ENCODE measurements around the gene CCNY.

CCNY gene

DNA sequence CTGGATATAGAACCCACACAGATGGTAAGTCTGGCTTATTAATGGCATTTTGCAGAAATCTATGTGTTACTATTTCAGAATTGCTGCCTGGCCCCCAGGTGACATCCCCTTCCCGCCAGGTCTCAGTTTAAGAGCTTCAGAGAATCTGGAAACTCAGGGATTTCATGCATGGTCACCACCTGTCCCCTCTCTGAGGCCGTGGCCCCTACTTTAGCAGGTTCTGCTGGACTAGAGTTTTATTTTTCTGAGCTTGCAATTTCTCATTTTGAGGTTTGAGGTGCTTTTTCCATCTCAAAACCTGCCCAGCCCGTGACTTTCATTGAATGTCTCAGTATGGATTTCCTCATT is 244.1 kb downstream of the CCNY start:
- in situ Hi-C loops (cut with HindIII; ENCODE audit: low sequenced_read_pairs) = no loop called here
- TF ChIP-seq, protein P1, sequence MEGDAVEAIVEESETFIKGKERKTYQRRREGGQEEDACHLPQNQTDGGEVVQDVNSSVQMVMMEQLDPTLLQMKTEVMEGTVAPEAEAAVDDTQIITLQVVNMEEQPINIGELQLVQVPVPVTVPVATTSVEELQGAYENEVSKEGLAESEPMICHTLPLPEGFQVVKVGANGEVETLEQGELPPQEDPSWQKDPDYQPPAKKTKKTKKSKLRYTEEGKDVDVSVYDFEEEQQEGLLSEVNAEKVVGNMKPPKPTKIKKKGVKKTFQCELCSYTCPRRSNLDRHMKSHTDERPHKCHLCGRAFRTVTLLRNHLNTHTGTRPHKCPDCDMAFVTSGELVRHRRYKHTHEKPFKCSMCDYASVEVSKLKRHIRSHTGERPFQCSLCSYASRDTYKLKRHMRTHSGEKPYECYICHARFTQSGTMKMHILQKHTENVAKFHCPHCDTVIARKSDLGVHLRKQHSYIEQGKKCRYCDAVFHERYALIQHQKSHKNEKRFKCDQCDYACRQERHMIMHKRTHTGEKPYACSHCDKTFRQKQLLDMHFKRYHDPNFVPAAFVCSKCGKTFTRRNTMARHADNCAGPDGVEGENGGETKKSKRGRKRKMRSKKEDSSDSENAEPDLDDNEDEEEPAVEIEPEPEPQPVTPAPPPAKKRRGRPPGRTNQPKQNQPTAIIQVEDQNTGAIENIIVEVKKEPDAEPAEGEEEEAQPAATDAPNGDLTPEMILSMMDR (IDR thresholded peaks at IDR 0.05; ENCODE audit: low read depth, low read length) = no peak
- no peak overlapping the region for H3K4me3 ChIP-seq (ENCODE audit: low read depth, low read length)
- DNase-seq (ENCODE audit: low read depth, low spot score) = no peak

DNA sequence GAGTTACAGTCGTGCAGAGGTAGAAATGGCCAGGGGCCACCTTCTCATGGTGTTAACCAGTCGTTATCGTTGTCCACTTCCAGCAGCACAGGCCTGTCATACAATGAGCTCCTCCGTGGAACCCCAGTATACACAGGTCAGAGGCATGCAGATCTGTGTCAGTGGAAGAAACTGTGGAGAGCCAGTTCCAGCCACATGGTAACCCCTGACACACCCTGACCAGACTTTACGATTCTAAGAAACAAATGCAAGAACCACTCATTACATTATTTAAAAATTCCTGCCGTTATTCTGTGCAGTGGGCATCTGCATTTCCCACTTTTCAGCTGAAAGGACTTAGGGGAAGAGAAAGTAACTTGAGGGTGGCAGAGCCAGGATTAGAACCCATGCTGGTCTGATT is 245.3 kb downstream of the CCNY start:
- in situ Hi-C loops (cut with HindIII; ENCODE audit: low sequenced_read_pairs) = no loop called here
- TF ChIP-seq, protein P1 (IDR thresholded peaks at IDR 0.05; ENCODE audit: low read depth, low read length) = no peak

DNA sequence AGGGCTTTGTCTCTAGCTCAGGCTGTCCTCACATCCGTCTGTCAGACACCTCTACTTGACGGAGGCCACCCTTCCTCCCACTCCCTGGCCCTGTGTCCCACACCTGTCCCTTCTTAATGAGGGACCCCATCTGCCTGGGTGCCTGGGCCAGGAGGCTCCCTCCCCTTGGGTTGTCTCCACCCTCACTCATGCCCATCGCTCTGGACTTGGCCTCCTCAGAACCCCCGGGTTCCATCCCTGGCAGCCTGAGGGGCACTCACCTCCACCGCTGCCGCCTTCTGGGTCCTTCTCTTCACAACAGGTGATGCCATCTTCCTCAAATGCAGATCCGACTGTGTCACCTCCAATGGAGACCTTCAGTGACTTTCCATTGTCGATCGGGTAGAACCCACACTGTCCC is 248.6 kb downstream of the CCNY start:
- DNase-seq (ENCODE audit: low read depth, low spot score) = no peak
- H3K4me3 ChIP-seq (ENCODE audit: low read depth, low read length) = no peak overlapping the region
- in situ Hi-C loops (cut with HindIII; ENCODE audit: low sequenced_read_pairs) = no loop called here
- TF ChIP-seq, protein P1 (IDR thresholded peaks at IDR 0.05; ENCODE audit: low read depth, low read length) = no peak

More for the DNA sequence above, 245.3 kb downstream of the CCNY start:
- DNase-seq (ENCODE audit: low read depth, low spot score) = no peak
- H3K4me3 ChIP-seq (ENCODE audit: low read depth, low read length) = no peak overlapping the region

DNA sequence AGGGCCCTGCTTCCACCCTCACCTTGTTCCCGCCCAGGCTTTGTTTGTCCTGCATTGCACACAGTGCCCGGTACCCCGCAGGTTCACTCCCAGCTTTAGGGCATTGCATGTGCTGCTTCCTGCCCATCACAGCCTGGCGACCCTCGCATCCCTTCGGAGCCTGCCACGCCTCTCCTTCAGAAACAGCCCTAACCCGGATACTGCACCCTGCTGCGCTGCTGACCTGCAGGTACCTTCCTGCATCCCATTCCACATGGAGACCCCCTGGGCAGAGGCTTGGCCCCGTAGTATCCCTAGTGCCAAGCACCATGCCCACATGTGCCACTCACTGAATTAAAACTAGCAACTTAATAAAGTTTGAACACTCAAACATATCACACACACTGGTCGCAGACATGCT is 249.0 kb downstream of the CCNY start:
- DNase-seq (ENCODE audit: low read depth, low spot score) = no peak
- no peak overlapping the region for H3K4me3 ChIP-seq (ENCODE audit: low read depth, low read length)
- TF ChIP-seq, protein P1 (IDR thresholded peaks at IDR 0.05; ENCODE audit: low read depth, low read length) = no peak
- in situ Hi-C loops (cut with HindIII; ENCODE audit: low sequenced_read_pairs) = no loop called here

DNA sequence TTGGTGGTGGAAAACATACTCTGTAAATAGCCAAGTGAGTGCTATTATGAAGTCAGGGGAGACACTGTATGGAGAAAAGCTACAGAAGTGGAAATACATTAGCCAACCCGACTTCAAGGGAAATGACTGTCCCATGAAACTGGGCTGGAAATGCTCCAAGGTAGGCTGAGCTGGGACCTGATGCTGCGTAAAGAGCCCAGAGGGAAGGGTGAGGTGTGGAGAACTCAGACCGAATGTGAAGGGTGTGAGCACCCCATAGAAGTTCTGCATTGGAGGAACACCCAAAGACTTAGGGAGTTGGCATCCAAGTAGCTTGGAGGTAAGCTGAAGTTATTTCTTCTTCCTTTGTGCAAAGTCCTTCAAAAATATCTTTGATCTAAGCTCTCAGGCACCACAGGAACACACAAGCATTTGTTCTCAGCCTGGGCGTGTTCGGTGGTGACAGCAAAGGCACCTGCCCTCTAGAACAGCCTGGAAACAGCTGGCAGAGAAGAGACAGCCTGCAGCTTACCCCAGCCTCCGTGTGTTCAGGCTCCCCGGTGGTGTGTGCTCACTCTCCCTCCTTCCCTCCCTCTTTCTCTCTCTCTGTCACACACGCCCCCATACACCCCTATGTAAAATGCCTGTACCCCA is 249.7 kb downstream of the CCNY start:
- H3K4me3 ChIP-seq (ENCODE audit: low read depth, low read length) = no peak overlapping the region
- TF ChIP-seq, protein P1 (IDR thresholded peaks at IDR 0.05; ENCODE audit: low read depth, low read length) = no peak
- in situ Hi-C loops (cut with HindIII; ENCODE audit: low sequenced_read_pairs) = no loop called here
- no peak for DNase-seq (ENCODE audit: low read depth, low spot score)

DNA sequence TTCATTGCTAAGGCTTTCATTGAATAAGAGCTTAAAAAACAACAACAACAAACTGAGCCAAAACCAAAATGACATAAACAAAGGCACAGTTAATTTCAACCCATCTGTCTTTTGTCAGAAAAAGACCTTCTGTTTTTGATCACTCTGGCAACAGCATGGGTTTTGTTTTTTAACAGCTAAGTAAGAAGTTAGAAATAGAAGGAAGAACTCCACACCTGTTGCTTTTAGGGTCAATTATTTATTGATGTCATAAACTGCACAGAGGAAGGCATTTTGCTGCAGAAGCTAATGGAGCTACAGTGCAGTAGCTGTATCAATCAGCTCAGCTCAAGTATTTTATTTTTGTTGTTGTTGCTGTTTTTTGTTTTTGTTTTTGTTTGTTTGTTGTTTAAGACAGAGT is 252.5 kb downstream of the CCNY start:
- H3K4me3 ChIP-seq (ENCODE audit: low read depth, low read length) = no peak overlapping the region
- DNase-seq (ENCODE audit: low read depth, low spot score) = no peak
- in situ Hi-C loops (cut with HindIII; ENCODE audit: low sequenced_read_pairs) = no loop called here
- TF ChIP-seq, protein P1 (IDR thresholded peaks at IDR 0.05; ENCODE audit: low read depth, low read length) = no peak

DNA sequence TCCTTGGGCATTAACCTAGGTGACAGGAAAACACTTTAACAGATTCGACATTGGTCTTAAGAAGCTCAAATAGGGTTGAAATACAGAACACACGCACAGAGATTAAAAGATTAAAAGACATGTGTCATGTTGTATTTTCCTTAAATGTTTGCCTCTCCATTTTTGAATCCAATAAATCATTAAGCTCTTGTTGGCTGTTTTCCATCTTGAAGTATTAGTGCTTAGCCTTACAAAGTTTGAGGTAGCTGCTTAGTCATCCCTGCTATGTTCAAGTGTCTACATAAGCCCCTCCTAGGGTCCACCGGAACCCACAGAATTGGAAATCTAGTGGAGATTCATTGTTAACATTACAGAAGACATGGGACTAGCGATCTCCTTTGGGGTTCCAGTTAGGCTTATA is 256.1 kb downstream of the CCNY start:
- in situ Hi-C loops (cut with HindIII; ENCODE audit: low sequenced_read_pairs) = no loop called here
- TF ChIP-seq, protein P1 (IDR thresholded peaks at IDR 0.05; ENCODE audit: low read depth, low read length) = no peak
- no peak overlapping the region for H3K4me3 ChIP-seq (ENCODE audit: low read depth, low read length)
- no peak for DNase-seq (ENCODE audit: low read depth, low spot score)

Data from astrocyte of the spinal cord (primary cell).